ENCODE results near the gene OR6J1.

GRCh38 chr14:22596354-22596879 is 47.7 kb downstream of the OR6J1 start:
- no peak for TF ChIP-seq SIN3A (IDR thresholded peaks at IDR 0.05; ENCODE audit: borderline replicate concordance, insufficient read depth, low read length)
- TF ChIP-seq POLR2AphosphoS5 (IDR thresholded peaks at IDR 0.05; ENCODE audit: low read depth, low read length): no peak
- TF ChIP-seq TAF1 (IDR thresholded peaks at IDR 0.05; ENCODE audit: borderline replicate concordance, insufficient read depth, low read length): no peak
